ENCODE results near the gene PLAC8. TPM values are rescaled to one million over a fixed set of nuclear protein-coding genes. Genes with fewer than 3 reads are reported as not detected.

The PLAC8 gene
- total RNA-seq, 1 donor from 2014 or later, result 1.2 TPM

DNA sequence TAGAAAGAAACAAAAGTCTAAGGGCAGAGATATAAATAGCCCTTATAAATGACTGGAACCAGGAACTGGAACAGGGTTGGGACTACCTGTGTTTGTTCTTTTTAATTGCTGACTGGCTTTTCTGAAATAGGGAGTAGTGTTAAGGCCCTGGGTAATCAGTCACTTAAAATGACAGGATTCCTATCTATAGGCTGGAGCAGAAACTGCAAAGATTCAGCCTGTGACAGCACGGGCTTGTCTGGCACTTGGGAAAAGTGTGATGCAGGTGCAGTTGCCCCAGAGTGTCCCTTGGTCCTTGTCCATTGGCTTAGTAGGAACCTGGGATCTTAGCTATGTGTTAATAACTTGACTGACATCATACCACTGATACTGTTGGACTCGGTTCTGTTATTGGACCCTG, 14.7 kb upstream of the PLAC8 start:
- TF ChIP-seq CTCF (IDR thresholded peaks at IDR 0.05; ENCODE audit: unreplicated experiment), result no peak
- peaks cover 19% of the 10 kb centered on the region for H3K9me3 Mint-ChIP-seq
- DNase-seq (ENCODE audit: low spot score in 2 of 2, unreplicated experiment in 2 of 2), result no peak
- no peaks in the 10 kb centered on the region for H3K27me3 Mint-ChIP-seq (ENCODE audit: low read depth)
- no peaks in the 10 kb centered on the region for H3K36me3 Mint-ChIP-seq
- no peak overlapping the region for H3K4me3 Mint-ChIP-seq
- no peak overlapping the region for H3K27ac Mint-ChIP-seq
- no peaks in the 10 kb centered on the region for H3K4me1 Mint-ChIP-seq

- H3K9me3 Mint-ChIP-seq, result peaks cover 15% of the 10 kb centered on the region
- no peaks in the 10 kb centered on the region for H3K36me3 Mint-ChIP-seq
- no peak overlapping the region for H3K4me3 Mint-ChIP-seq
- no peak overlapping the region for H3K27ac Mint-ChIP-seq
- no peaks in the 10 kb centered on the region for H3K4me1 Mint-ChIP-seq
- no peak for TF ChIP-seq CTCF (IDR thresholded peaks at IDR 0.05; ENCODE audit: unreplicated experiment)
- DNase-seq (ENCODE audit: low spot score in 2 of 2, unreplicated experiment in 2 of 2), result no peak
- H3K27me3 Mint-ChIP-seq (ENCODE audit: low read depth), result no peaks in the 10 kb centered on the region
Observed at GRCh38 chr4:83128240-83128929, 13.9 kb upstream of the PLAC8 start.

- TF ChIP-seq CTCF (IDR thresholded peaks at IDR 0.05; ENCODE audit: unreplicated experiment), result no peak
- DNase-seq (ENCODE audit: low spot score in 2 of 2, unreplicated experiment in 2 of 2), result no peak
- Mint-ChIP-seq H3K4me3 (no peak overlapping the region), H3K9me3 (peaks cover 27% of the 10 kb centered on the region), H3K27me3 (ENCODE audit: low read depth) (no peaks in the 10 kb centered on the region), H3K36me3 (peaks cover 3% of the 10 kb centered on the region), H3K4me1 (no peaks in the 10 kb centered on the region), H3K27ac (no peak overlapping the region)
Observed at GRCh38 chr4:83125738-83126141, 11.2 kb upstream of the PLAC8 start.

DNA sequence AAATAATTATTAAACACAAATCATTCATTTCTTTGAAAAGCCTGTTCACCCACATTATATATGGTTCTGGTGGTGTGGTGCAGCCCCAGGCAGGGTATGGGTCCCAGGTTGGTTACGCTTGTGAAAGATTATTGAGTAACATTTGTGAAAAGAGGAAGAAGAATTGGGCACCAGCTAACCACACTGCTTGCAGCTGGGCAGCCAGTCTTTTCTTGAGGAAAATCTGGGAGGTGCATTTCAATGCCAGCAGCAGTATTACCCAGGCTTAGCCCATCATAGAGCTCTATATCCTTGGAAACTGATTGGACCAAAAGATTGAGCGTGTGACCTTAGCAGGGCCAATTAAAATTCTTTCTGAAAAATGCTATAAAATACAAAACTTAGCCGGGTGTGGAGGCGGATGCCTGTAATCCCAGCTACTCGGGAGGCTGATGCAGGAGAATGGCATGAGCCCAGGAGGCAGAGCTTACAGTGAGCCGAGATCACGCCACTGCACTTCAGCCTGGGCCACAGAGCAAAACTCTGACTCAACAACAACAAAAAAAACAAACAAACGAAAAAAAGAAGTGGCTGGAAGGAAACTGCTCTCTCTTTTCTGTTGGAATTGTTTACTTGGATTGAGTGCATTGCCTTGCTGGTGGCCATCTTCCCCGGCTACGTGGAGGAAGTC, 9.7 kb upstream of the PLAC8 start:
- Mint-ChIP-seq H3K36me3 (peaks cover 3% of the 10 kb centered on the region), H3K4me3 (no peak overlapping the region), H3K27ac (no peak overlapping the region), H3K27me3 (ENCODE audit: low read depth) (no peaks in the 10 kb centered on the region), H3K4me1 (no peaks in the 10 kb centered on the region), H3K9me3 (peaks cover 27% of the 10 kb centered on the region)
- DNase-seq (ENCODE audit: low spot score in 2 of 2, unreplicated experiment in 2 of 2), result no peak
- TF ChIP-seq CTCF (IDR thresholded peaks at IDR 0.05; ENCODE audit: unreplicated experiment), result no peak

DNA sequence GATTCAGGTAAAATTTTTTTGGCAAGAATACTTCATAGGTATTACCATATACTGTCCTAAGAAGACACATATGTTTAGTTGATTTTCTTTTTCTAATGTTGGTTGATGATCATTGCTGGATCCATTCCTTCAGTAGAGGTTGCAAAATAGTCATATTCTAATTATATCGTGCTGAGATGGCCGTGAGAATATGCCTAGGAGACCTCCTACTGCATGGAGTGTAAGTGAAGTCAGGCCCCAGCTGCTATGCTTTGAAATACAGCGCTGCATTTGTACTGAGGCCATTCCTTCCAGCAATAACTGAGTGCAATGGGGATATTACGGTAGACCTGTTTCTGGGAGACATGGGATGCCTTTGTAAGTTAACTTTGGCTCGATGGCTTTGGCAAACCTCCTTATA, 6.7 kb upstream of the PLAC8 start:
- Mint-ChIP-seq H3K4me3 (no peak overlapping the region), H3K27ac (no peak overlapping the region), H3K36me3 (peaks cover 3% of the 10 kb centered on the region), H3K9me3 (peaks cover 14% of the 10 kb centered on the region), H3K27me3 (ENCODE audit: low read depth) (no peaks in the 10 kb centered on the region), H3K4me1 (no peaks in the 10 kb centered on the region)
- no peak for DNase-seq (ENCODE audit: low spot score in 2 of 2, unreplicated experiment in 2 of 2)
- TF ChIP-seq CTCF (IDR thresholded peaks at IDR 0.05; ENCODE audit: unreplicated experiment), result no peak

Data from mesothelial cell of epicardium (in vitro differentiated cells).